ENCODE data around the gene AKAP7. TPM values are rescaled to one million over a fixed set of nuclear protein-coding genes. Genes with fewer than 3 reads are reported as not detected.

Gene AKAP7
- total RNA-seq, 1 donor from 2014 or later = 16.5 TPM

DNA sequence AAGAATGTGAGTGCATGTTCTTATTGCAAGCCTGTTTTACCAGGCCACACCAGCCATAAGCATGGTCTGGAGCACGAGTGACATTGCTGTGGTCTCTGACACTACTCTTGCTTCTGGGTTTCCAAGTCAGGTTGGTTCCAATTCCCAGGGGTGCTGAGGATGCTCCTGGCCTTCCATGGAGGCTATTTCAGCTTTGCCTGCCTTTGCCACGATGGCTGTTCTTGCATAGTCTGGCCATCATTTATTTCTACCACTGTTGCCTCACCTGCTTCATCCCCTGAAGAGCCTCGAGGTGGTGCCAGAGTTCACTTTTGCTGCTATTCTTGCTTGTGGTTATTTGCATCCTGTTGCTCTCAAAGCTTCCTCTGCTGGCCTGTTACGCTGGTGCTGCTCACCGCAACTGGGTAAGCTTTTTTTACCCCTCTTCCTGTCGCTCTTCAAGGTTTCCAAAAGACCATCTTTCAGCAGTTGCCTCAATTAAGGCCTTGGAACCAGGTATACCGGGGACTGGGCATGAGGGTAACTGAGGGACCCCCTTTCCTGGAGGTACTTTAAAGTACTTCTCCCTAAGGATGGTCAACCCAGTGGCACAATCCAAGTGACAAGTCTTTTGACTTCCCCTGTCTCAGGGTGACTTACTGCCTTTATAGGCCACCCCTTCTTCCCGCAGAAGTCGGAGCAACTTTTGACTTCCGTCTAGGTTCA lies 64.5 kb downstream of the AKAP7 start:
- peak; percentile 62 for DNase-seq (ENCODE audit: low spot score)

DNA sequence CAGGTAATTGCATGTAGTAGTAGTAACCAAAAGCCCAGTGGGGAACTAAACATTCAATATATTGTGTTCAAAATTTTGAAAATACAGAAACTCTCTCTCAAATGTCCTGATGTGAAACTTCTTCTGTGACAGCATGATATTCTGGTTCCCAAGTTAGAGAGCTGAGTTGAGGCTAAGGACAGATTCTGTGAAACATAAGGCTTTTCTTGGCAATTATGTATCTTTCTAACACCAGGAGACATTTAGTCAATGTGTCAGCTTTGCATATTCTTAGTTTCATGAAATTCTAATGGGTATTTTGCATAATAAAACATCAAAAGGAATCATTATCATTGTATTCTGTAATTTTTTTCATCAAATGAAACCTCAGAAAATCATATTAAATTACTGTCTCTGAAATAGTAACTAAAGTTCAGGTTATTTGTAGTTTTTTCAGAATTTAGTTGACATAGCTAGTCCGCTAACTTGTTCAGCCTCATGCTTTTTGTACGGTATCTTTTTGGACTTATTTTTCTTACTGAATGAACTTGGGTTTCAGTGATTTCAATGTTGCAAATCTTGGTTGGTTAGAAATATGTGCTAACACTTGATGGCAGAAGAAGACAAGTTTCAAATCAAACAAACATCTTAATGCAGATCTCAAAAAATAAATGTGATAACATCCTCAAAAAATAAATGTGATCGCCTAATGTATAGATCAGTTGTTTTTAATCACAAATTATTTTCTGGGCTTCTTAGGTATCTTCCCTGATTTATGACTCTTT lies 70.4 kb downstream of the AKAP7 start:
- no peak for DNase-seq (ENCODE audit: low spot score)

DNA sequence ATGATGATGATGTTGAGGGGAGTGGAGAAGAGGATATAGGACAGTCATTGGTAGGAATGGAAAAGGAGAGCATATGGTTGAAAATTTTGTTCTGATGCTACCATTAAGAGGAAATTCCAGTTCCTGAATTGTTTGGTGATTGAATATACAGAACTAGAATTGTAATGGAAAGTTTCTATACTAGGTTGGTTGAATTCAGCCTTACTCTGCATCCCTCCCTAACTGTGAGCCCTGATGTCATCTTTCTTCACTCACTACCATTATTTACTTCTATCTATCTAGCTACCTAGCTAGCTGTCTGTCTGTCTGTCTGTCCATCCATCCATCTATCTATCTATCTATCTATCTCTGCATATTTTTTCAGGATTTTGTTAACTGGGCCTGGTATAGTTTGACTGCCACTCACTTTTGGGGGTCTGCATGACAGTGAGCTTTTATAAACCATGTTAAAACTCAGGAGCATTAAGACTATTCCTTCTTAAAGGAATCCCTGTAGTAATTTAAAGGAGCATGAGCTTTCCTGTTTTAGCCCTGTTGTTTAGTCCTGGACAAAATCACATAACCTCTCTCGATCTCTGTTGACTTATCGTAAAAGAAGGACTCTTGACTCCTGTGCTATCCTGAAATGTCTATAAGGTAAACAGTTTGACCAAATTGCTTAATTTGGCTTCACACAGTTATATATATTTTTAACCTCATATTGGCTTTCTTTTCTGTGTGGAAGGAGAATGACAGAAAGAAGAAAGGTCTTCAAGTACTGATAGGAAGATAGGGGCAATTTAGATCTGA lies 71.4 kb downstream of the AKAP7 start:
- DNase-seq (ENCODE audit: low spot score) = no peak

DNA sequence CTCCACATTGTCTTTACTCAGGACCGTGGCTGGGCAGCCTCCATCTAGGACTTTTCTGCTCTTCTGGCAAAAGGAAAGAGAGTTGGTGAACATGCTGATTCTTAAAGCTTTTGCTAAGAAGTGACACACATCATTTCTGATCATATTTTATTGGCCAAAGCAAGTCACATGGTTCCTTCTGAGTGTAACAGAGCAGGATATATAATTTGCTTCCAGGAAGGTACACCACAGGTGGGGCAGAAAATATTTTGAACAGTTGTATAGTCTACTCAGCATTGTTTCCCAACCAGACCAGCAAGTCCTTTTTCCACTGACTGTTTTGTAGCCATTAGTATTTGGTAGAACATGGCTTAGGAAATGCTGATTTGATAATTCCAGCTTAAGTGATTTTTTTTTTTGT lies 73.5 kb downstream of the AKAP7 start:
- no peak for DNase-seq (ENCODE audit: low spot score)

- DNase-seq (ENCODE audit: low spot score) = no peak
These were observed 75.2 kb downstream of the AKAP7 start for GRCh38 chr6:131210469-131210868.

- DNase-seq (ENCODE audit: low spot score) = no peak
These were observed 76.8 kb downstream of the AKAP7 start for GRCh38 chr6:131212024-131212423.

DNA sequence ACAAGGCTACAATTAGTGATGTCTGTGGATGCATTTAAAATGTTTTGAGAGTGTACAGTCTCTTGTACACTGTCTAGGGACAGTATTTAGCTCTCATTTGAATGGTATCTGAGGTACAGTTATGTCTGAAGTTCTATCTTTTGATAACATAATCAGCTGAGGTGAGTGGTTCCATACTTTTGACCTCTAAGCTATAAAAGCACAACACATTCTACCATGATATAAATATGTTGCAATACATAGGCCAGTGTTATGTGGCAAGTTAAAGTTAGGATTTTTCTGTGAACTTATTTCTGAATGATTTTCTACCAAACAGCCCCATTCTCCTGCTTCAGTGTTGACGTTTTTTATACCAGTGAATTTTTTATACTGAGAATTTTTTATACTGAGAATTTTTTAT lies 77.6 kb downstream of the AKAP7 start:
- DNase-seq (ENCODE audit: low spot score) = no peak

- no peak for DNase-seq (ENCODE audit: low spot score)
These were observed 78.3 kb downstream of the AKAP7 start for GRCh38 chr6:131213501-131213990.

GRCh38 chr6:131215219-131215618 lies 80.0 kb downstream of the AKAP7 start:
- no peak for DNase-seq (ENCODE audit: low spot score)

DNA sequence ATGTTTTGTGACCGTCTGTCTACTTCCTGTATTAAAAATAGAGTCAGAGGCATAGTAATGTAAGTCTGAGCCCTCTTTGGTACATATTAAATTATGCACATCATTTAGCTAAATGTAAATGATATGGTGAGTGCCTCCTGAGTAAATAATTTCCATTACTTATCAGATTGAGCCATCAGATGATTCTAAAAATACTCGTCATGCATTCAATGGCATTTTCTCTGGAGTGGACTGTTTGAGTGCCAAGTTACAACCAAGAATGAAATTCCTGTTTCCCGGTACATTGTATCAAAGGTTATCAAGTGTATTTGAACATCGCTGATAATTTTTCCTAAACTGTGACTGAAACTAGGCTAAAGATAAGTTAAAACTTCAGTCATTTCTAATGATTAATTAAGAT lies 81.0 kb downstream of the AKAP7 start:
- no peak for DNase-seq (ENCODE audit: low spot score)

DNA sequence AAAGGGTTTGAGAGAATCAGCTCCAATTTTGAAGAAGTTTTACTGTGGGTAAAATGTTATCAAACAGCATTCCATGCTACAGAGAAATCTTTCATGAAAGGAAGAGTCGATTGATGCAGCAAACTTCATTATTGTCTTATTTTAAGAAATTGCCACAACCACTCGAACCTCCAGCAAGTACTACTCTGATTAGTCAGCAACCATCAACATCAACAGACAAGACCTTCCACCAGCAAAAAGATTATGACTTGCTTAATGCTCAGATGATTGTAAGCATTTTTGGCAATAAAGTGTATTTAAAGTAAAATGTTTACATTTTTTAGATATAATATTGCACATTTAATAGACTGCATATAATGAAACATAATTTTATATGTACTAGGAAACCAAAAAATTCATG lies 87.5 kb downstream of the AKAP7 start:
- DNase-seq (ENCODE audit: low spot score) = no peak

DNA sequence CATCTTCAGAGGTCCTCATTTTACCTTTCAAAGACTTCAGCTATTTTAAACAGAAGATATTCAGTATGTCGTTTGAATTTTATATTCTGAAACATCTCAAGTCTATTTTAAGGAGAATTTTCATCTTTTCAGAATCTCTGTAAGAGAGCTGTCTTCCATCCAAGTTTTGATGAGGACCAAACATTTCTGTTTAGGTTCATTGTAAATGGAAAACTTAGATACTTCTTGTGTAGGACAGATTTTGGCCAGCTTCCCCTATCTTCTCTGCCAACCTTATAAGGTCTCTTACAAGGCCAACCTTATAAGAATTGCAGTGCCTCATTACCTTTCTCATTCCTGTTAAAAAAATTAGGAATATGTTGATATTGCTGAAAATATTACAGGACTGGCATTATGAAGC lies 88.1 kb downstream of the AKAP7 start:
- no peak for DNase-seq (ENCODE audit: low spot score)

GRCh38 chr6:131225127-131225526 lies 89.9 kb downstream of the AKAP7 start:
- DNase-seq (ENCODE audit: low spot score) = no peak

DNA sequence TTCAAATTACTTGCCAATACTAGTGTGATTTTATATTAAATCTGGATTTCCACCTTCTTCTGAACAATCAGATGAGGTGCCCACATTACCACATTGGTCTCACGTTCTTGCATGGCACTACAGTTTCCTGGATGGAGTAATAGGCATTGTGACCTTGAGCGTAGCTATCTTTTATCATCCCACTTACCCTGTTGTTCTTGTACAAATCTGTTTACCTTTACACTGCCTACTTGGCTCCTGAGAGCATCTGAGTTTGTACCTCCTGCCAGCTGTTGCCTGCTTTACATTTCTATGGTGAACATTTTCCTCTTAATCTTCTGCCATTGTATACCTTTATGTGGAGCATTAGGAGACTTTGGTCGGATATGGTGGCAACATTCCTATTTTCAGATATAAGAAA lies 90.7 kb downstream of the AKAP7 start:
- DNase-seq (ENCODE audit: low spot score) = no peak

- no peak for DNase-seq (ENCODE audit: low spot score)
These were observed 91.3 kb downstream of the AKAP7 start for GRCh38 chr6:131226459-131227157.

- DNase-seq (ENCODE audit: low spot score) = no peak
These were observed 91.9 kb downstream of the AKAP7 start for GRCh38 chr6:131227158-131227543.

DNA sequence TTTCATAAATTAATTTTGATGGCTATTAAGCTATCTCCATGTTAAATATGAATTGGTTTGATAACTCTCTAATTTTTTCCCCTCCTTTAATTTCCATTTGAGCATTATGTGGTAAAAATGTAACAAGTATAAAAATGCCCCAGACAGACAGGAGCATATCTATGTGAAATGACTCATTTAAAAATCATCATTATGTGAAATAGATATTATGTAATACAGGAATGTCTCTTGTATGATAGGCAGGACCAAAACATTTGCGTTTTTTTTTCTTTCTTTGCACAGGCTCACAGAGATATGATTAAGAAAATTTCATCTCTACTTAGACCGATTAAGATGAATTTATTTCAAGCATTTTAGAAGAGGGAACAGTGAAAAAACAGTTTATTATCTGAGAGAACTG lies 95.8 kb downstream of the AKAP7 start:
- DNase-seq (ENCODE audit: low spot score) = no peak

- DNase-seq (ENCODE audit: low spot score) = no peak
These were observed 96.6 kb downstream of the AKAP7 start for GRCh38 chr6:131231891-131232290.

DNA sequence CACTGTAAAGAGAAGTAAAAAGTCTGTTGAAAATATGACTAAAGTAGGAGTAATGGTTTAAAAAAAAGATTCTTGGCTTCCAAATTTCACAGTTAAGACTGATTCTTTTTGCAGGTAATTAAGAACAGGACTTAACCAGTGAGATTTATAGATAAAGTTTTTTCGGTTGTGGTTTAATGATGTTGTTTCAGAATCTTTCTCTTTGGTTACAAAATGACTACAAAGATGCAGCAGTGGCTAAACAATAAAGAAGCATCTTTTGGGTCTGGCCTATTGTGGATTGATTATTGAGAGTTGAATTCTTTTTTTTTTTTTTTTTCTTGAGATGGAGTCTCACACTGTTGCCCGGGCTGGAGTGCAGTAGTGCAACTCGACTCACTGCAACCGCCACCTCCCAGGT lies 109.7 kb downstream of the AKAP7 start:
- DNase-seq (ENCODE audit: low spot score) = no peak

- DNase-seq (ENCODE audit: low spot score) = peak; percentile 58
These were observed 114.9 kb downstream of the AKAP7 start for GRCh38 chr6:131250122-131250521.

DNA sequence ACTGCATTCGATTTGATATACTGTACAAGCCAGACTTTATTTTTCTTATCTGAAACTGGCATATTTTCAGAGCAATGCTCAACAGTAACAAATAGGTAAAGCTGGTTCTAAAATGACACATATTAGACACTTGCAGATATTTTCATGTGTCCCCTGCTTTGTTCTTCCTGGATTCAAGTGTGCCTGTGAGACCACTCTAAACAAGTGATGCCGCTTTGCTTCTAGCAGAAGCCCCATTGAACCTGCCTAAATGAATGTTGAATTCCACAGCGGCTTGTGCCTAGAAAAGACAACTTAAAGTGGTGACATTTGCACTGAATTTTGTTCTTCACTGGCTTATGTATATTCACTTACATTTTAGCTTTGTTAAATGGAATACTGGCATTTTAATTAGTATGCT lies 115.7 kb downstream of the AKAP7 start:
- no peak for DNase-seq (ENCODE audit: low spot score)
